HepG2 (cell line): ENCODE results near the gene DHX16. TPM values are rescaled to one million over a fixed set of nuclear protein-coding genes. Genes with fewer than 3 reads are reported as not detected.

ENCODE experiments used
- ATF7 ChIP-seq, 2 experiments: fragments of 450-650 bp in 1 of 2; sonication (generic) in 1 of 2; formaldehyde crosslinking in 1 of 2; IDR thresholded peaks; 2 replicates each; pipeline versions ENCODE4 v1.4.0 to v1.6.1; 2016 to 2020; ENCODE audit warnings: antibody characterized with exemption in 1 of 2, mild to moderate bottlenecking in 1 of 2, missing genetic modification reagents in 1 of 2
- CENPX ChIP-seq: sonication (generic); formaldehyde crosslinking; IDR thresholded peaks from 2 replicates; pipeline ENCODE4 v1.9.0; 2021; ENCODE audit warnings: mild to moderate bottlenecking, missing genetic modification reagents, moderate library complexity
- CHD4 ChIP-seq: fragments of 200-600 bp; sonication (generic); IDR thresholded peaks from 2 replicates; pipeline ENCODE4 v1.7.0; 2017; ENCODE audit warnings: mild to moderate bottlenecking, low read length, borderline replicate concordance
- HIVEP1 ChIP-seq: sonication (generic); formaldehyde crosslinking; IDR thresholded peaks from 2 replicates; pipeline ENCODE4 v1.4.0; 2020; ENCODE audit warnings: mild to moderate bottlenecking, missing genetic modification reagents
- LRRFIP1 ChIP-seq: sonication (generic); formaldehyde crosslinking; conservative IDR thresholded peaks from 2 replicates; pipeline ENCODE4 v1.4.0; 2020; ENCODE audit warnings: missing genetic modification reagents
- RFXAP ChIP-seq: sonication (generic); formaldehyde crosslinking; IDR thresholded peaks from 2 replicates; pipeline ENCODE4 v1.4.0; 2020; ENCODE audit warnings: missing genetic modification reagents, borderline replicate concordance
- RORA ChIP-seq: sonication (generic); formaldehyde crosslinking; IDR thresholded peaks from 2 replicates; pipeline ENCODE4 v1.5.0; 2020; ENCODE audit warnings: mild to moderate bottlenecking, missing genetic modification reagents, moderate library complexity
- SNAPC2 ChIP-seq: sonication (generic); formaldehyde crosslinking; IDR thresholded peaks from 2 replicates; pipeline ENCODE4 v1.8.1; 2022; ENCODE audit warnings: mild to moderate bottlenecking, missing genetic modification reagents
- SNRNP70 ChIP-seq: fragments of 200-400 bp; formaldehyde crosslinking; IDR thresholded peaks from 2 replicates; pipeline ENCODE4 v1.6.1; 2017; ENCODE audit warnings: mild to moderate bottlenecking, low read depth, low read length, moderate library complexity
- SRSF4 ChIP-seq: fragments of 200-400 bp; formaldehyde crosslinking; IDR thresholded peaks from one replicate; pipeline ENCODE4 v1.6.1; 2018; ENCODE audit warnings: mild to moderate bottlenecking, low read depth, low read length, moderate library complexity; ENCODE audit not compliant: poor library complexity, severe bottlenecking
- ZFP41 ChIP-seq: sonication (generic); formaldehyde crosslinking; IDR thresholded peaks from 2 replicates; pipeline ENCODE4 v1.4.0; 2020; ENCODE audit warnings: mild to moderate bottlenecking, missing genetic modification reagents, borderline replicate concordance
- ZMAT3 ChIP-seq: sonication (generic); formaldehyde crosslinking; conservative IDR thresholded peaks from 2 replicates; pipeline ENCODE4 v1.7.0; 2021; ENCODE audit warnings: missing genetic modification reagents
- ZNF543 ChIP-seq: sonication (generic); formaldehyde crosslinking; IDR thresholded peaks from 2 replicates; pipeline ENCODE4 v1.4.0; 2020; ENCODE audit warnings: mild to moderate bottlenecking, missing genetic modification reagents
- ZNF746 ChIP-seq: sonication (generic); formaldehyde crosslinking; IDR thresholded peaks from 2 replicates; pipeline ENCODE4 v1.8.0; 2022; ENCODE audit warnings: mild to moderate bottlenecking, missing genetic modification reagents
- ZNF776 ChIP-seq: sonication (generic); formaldehyde crosslinking; IDR thresholded peaks from 2 replicates; pipeline ENCODE4 v1.4.0; 2020; ENCODE audit warnings: mild to moderate bottlenecking, missing genetic modification reagents
- ZNF792 ChIP-seq: IDR thresholded peaks from 2 replicates; pipeline ENCODE4 v1.6.1; 2016
- polyA plus RNA-seq, 8 experiments: library from polyadenylated mRNA; depleted of rRNA in 3 of 8; stranded (reverse) in 7 of 8; unstranded in 1 of 8; fragments of >200 nt; fragmentation: Illumina TruSeq in 4 of 8; extraction: Trizol in 4 of 8; gene quantifications; 2 replicates each; pipeline versions ENCODE4 v1.2.1 to v1.2.3, GENCODE V29; 2011 to 2016; ENCODE audit warnings: low read depth in 4 of 8, missing spikeins in 1 of 8, mixed read lengths in 1 of 8; ENCODE audit not compliant: insufficient read depth in 1 of 8
- total RNA-seq, 5 experiments: library from RNA; depleted of rRNA; stranded (reverse); fragments of >200 nt; fragmentation: Illumina TruSeq; extraction: Trizol; gene quantifications; 2 replicates each; pipeline ENCODE4 v1.2.3, GENCODE V29; 2016; ENCODE audit warnings: low read depth in 1 of 5
- TF ChIP-seq, protein P1 (sequence below): sonication (generic); formaldehyde crosslinking; IDR thresholded peaks from 2 replicates; pipeline ENCODE4 v1.4.0; 2020; ENCODE audit warnings: missing genetic modification reagents, borderline replicate concordance
- TF ChIP-seq, protein P2 (sequence below): sonication (generic); formaldehyde crosslinking; IDR thresholded peaks from 2 replicates; pipeline ENCODE4 v1.9.0; 2021; ENCODE audit warnings: missing genetic modification reagents, borderline replicate concordance
- TF ChIP-seq, protein P3 (sequence below): sonication (generic); formaldehyde crosslinking; conservative IDR thresholded peaks from 2 replicates; pipeline ENCODE4 v1.4.0; 2020; ENCODE audit warnings: missing genetic modification reagents

Gene DHX16
- total and polyA plus RNA-seq, 2 of the 13 experiments (the other 11 are each of a cell fraction or from before 2014, with no cell fraction given): 57.0 to 58.5 TPM

DNA sequence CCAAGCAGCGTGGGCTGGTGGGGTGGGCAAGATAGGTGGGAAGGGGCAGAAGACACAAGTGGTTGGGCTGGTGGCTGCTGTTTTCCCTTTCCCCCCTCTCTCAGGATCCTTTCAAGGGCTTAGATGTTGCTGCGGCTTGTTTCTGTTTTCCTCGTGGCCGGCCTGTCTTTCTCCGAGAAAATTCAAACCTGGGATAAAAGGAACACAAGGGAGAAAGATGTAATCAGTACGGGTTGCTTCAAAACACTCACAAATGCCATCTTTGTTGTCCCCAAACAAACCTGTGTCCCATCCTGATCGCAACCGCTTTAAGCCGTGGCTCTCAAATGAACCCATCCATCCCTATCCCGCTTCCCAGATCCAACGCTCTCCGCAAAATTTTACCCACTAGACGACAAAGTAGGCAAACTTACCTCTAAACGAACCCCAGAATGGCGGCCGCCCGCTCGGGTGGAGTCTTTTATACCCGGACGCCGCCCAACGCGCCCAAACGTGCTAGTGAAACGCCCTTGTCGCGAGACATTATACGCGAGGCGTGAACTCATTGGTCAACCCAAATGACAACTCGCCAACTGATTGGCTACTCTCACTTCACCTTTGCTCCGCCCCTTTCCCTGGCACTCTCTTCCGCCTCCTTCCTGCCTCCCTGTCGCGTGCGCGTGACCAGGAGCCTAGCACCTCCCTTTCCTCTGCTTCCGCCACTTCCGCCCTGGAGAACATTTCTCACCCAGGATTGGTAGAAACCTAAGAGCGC lies 55.8 kb downstream of the DHX16 start, which contains the start of gene PPP1R10 (continued):
- TF ChIP-seq LRRFIP1 (CRISPR knock-in tag): no peak
- TF ChIP-seq RFXAP: no peak
- peak; percentile 52; the same call in 1 of the 2 replicates for TF ChIP-seq ZNF792 (CRISPR knock-in tag)
- TF ChIP-seq, protein P1, sequence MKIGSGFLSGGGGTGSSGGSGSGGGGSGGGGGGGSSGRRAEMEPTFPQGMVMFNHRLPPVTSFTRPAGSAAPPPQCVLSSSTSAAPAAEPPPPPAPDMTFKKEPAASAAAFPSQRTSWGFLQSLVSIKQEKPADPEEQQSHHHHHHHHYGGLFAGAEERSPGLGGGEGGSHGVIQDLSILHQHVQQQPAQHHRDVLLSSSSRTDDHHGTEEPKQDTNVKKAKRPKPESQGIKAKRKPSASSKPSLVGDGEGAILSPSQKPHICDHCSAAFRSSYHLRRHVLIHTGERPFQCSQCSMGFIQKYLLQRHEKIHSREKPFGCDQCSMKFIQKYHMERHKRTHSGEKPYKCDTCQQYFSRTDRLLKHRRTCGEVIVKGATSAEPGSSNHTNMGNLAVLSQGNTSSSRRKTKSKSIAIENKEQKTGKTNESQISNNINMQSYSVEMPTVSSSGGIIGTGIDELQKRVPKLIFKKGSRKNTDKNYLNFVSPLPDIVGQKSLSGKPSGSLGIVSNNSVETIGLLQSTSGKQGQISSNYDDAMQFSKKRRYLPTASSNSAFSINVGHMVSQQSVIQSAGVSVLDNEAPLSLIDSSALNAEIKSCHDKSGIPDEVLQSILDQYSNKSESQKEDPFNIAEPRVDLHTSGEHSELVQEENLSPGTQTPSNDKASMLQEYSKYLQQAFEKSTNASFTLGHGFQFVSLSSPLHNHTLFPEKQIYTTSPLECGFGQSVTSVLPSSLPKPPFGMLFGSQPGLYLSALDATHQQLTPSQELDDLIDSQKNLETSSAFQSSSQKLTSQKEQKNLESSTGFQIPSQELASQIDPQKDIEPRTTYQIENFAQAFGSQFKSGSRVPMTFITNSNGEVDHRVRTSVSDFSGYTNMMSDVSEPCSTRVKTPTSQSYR (CRISPR knock-in tag): peak; percentile 60; the same call in 1 of the 2 replicates
- TF ChIP-seq, protein P2, sequence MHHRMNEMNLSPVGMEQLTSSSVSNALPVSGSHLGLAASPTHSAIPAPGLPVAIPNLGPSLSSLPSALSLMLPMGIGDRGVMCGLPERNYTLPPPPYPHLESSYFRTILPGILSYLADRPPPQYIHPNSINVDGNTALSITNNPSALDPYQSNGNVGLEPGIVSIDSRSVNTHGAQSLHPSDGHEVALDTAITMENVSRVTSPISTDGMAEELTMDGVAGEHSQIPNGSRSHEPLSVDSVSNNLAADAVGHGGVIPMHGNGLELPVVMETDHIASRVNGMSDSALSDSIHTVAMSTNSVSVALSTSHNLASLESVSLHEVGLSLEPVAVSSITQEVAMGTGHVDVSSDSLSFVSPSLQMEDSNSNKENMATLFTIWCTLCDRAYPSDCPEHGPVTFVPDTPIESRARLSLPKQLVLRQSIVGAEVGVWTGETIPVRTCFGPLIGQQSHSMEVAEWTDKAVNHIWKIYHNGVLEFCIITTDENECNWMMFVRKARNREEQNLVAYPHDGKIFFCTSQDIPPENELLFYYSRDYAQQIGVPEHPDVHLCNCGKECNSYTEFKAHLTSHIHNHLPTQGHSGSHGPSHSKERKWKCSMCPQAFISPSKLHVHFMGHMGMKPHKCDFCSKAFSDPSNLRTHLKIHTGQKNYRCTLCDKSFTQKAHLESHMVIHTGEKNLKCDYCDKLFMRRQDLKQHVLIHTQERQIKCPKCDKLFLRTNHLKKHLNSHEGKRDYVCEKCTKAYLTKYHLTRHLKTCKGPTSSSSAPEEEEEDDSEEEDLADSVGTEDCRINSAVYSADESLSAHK (CRISPR knock-in tag): no peak
- no peak for TF ChIP-seq SNRNP70
- 0 out of 2 replicates have a peak, but pooled peaks have one; percentile 68 for TF ChIP-seq SNAPC2 (CRISPR knock-in tag)
- 0 out of 2 replicates have a peak, but pooled peaks have one; percentile 77 for TF ChIP-seq ZNF543 (CRISPR knock-in tag)
- TF ChIP-seq HIVEP1 (CRISPR knock-in tag): peak; percentile 5; the same call in 1 of the 2 replicates
- TF ChIP-seq ZNF746 (CRISPR knock-in tag): no peak
- peak; percentile 88 for TF ChIP-seq SRSF4
- TF ChIP-seq CHD4: no peak
- TF ChIP-seq CENPX (CRISPR knock-in tag): no peak
- TF ChIP-seq, protein P3, sequence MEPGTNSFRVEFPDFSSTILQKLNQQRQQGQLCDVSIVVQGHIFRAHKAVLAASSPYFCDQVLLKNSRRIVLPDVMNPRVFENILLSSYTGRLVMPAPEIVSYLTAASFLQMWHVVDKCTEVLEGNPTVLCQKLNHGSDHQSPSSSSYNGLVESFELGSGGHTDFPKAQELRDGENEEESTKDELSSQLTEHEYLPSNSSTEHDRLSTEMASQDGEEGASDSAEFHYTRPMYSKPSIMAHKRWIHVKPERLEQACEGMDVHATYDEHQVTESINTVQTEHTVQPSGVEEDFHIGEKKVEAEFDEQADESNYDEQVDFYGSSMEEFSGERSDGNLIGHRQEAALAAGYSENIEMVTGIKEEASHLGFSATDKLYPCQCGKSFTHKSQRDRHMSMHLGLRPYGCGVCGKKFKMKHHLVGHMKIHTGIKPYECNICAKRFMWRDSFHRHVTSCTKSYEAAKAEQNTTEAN: 0 out of 2 replicates have a peak, but pooled peaks have one; percentile 28
- TF ChIP-seq RORA (CRISPR knock-in tag): no peak
- TF ChIP-seq ZNF776: no peak
- TF ChIP-seq ZMAT3 (CRISPR knock-in tag): no peak; the same call in 1 of the 2 replicates
- no peak for TF ChIP-seq ZFP41 (CRISPR knock-in tag)
- peak; percentile 6; the same call in 1 of the 2 replicates for TF ChIP-seq ATF7 (IDR thresholded peaks at IDR 0.05)
- no peak for TF ChIP-seq ATF7 (CRISPR knock-in tag; IDR thresholded peaks at IDR 0.05)
